Activated T-helper 9 cell treated with anti-CD3 and anti-CD28 coated beads, Interleukin-2, amount 50 U/mL, for 16 hours (primary cell): ENCODE results near the gene EPX.

Experiments used
- DNase-seq: peaks from one replicate; pipeline ENCODE4 v3.0.0-alpha.2; 2020; ENCODE audit warnings: low read depth

The EPX gene

GRCh38 chr17:58227733-58228132, 35.2 kb downstream of the EPX start:
- no peak for DNase-seq

GRCh38 chr17:58228679-58229078, 36.2 kb downstream of the EPX start:
- DNase-seq = no peak

DNA sequence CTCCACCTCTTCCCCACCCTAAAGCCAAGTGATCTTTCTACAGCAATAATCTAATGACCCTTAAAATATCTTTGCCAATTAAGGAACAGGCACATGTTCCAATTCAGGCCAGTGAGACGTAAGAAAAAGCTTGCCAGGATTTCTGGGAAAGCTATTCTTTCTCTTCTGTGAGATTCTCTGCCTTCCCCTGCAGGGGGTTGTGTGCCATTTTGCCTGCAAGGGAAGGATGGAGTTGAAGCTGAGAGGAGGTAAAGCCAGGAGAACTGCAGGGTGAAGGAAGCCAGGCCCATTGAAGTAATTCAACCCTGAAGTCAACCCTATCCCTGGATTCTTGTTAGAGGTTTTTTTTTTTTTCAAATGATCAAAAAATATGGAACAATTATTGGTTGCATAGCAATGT, 36.9 kb downstream of the EPX start:
- DNase-seq = no peak

- no peak for DNase-seq
Measured at GRCh38 chr17:58229881-58230280, 37.4 kb downstream of the EPX start.

DNA sequence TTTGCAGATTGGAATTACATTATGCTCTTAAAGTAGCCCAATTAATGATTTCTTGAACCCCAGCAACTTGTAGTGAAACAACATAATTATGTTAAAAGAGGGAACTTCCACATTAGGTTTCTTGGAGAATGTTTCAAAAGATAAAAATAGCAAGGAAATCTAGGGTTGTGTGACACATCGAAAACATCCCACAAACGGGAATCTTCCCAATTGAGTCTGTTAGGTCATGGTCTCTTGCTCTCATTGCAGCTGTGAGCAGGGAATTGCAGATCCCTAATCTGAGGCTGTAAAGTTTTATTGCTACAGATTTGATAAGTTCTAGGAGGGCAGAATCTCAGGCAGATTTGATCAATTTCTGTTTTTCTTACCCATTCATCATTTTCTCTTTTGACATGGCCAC, 39.1 kb downstream of the EPX start:
- no peak for DNase-seq

DNA sequence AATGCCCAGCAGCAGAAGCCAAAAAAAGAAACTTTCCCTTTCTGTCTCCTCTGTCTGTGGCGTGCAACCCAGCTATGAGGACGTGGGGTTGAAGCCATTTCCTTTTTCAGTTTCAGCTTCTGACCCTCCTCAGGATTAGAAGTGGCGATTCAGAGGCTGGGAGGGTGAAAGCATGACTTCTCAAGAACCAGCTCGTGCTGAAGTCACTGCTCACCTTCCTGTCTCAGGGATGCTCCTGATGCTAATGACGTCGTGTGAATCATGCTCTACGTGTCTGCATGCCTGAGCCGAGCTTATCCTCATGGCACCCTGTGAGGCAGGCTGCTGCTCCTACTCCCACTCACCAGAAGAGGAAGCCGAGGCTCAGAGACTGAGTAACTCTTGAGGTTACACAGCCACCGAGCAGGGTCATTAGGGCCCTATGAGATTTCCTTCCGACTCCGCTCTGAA, 40.2 kb downstream of the EPX start:
- DNase-seq = no peak

GRCh38 chr17:58233543-58233942, 41.0 kb downstream of the EPX start:
- DNase-seq = no peak

- no peak for DNase-seq
Measured at GRCh38 chr17:58234512-58234911, 42.0 kb downstream of the EPX start.

DNA sequence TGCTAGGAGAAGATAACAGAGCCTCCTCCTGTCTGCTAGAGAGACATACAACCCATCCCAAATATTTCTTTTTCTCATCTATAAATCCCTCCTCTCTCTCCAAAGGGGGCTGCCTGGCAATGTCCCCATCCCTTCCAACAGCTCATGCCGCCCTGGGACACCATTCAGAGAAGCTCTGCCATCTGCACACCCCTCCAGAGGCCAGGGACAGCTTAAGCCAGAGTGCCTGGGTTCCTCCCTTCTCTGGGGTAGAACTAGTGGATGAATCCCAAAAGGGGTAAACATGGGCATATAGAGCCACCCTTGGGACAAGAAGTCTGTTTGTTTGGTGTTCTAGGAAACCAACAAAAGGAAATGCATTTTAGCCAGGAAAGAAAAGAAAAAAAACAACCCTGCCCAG, 43.3 kb downstream of the EPX start:
- DNase-seq = no peak

DNA sequence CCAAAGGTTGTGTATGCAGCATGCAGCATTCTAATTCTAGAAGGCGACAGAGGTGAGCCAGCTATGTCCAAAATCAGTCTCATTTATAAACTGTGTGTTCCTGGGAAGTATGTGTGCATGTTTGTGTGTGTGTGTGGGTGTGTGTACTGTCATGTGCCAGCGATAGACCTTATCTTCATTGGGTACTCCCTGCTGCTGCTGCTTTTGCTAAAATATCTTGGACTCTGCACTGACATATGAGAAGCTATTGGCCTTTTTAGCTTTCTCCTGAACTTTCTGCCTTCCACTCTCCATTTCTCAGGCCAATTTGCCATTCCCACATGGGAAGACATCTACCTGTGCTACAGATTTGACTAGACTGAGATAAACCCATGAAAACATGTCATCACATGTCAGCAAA, 43.9 kb downstream of the EPX start:
- DNase-seq = no peak

- no peak for DNase-seq
Measured at GRCh38 chr17:58238147-58238634, 45.7 kb downstream of the EPX start, which contains the start of gene LPO. LPO (plus strand) TSS chr17:58238584; CDS start chr17:58242980, 4,396 bp downstream.

GRCh38 chr17:58239987-58240386, 47.5 kb downstream of the EPX start:
- DNase-seq = no peak

DNA sequence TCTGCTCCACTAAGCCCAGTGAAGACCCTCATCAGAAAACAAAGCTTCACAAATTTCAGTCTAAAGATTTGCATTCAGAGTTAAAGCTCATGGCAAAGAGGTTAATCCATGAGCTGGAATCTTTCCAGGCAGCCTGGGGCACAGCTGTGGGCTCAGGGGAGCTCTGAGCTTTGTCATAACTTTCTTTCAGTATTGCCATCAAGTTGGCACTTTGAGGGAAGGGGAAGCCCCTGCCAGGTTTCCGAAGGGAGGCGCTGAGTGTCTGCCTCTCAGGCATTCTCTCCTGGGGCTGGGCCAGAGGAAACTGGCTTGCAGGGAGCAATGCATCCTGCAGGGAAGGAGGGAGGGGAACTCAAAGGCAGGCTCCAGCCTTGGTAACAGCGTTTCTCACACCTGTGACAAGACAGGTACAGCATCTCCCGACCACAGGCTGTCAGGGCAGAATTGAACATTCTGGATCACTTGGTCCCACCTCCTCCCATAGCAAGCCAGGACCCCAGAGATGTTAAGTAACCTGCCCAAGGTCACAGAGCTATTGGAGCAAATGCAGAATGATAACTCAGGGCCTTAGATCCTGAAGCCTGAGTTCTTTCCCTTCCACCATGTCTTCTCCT, 49.8 kb downstream of the EPX start:
- no peak for DNase-seq

- no peak for DNase-seq
Measured at GRCh38 chr17:58244963-58245362, 52.4 kb downstream of the EPX start.

DNA sequence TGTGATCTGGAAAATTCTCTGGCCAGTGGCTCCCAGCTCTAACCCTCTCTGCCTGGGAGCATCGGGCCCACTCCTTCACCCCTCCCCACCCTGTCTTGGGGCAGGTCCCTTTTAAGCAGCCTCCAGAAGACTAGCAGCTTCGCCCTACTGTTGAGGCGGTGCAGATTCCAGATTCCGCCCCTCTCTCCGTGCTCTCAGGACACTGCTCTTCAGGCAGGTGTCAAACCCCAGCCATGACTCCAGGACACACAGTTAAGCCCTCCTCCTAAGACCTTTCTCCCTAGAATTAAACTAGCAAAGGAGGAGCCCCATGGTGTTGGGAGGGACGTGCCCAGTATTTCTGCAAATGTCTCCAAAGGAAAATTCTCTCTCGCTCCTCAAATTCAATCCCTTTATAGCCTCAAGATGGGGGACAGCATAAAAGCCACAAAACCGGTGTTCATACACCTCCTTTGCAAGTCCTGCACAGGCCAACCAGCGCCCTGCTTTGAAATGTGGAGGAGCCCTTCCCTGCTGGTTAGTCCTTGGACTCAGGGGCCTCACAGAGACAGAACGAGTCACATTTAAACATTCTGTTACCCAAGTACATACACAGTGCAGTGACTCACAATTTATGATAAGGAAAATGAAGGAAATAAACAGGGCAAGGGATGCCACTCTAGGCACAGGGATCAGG, 53.0 kb downstream of the EPX start:
- DNase-seq = no peak

DNA sequence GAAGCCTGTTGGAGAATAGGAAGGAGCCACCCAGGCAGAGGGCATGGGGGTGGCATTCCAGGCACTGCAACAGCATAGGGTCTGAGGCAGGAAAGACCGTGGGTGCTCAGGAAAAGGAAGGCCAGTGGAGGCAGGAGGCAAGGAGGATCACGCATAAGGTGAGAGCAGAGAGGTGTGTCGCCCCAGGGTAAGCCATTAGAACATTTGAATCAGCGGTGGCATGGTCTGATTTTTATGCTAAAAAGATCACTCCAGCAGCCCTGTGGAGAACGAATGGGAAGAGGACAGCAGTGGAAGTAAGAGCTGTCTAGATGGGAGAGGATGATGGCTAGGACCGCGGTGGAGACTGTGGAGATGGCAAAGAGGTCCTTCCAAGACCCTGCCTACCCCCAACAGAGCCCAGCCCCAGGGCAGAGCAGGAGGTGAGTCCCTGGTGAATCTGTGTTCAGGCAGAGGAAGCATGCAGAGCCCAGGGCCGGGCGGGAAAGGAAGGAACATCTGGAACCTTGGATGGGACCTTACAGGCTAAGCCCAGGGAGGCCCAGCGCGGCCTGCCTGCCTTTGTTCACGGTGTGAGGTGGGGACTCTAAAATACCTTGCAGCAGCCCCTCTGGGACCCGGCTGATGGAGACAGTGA, 53.7 kb downstream of the EPX start:
- DNase-seq = no peak

DNA sequence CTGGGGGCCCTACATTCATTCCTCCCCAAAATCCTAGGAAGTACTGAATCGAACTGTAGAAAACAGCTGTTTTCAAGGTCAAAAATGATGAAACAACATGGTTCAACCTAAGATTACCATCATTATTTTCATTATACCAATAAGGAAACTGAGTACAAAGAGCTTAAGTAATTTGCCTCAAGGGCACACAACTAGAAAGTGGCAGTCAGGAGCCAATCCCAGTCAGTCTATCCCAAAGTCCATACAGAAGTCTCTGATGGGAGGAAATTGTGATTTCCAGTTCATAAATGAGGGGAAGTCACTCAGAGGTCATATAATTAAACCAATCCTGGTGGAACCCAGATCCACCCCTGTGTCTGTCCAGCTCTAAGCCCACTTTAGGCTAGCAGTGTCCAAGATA, 54.3 kb downstream of the EPX start:
- no peak for DNase-seq

- DNase-seq = no peak
Measured at GRCh38 chr17:58247511-58248363, 55.2 kb downstream of the EPX start.

DNA sequence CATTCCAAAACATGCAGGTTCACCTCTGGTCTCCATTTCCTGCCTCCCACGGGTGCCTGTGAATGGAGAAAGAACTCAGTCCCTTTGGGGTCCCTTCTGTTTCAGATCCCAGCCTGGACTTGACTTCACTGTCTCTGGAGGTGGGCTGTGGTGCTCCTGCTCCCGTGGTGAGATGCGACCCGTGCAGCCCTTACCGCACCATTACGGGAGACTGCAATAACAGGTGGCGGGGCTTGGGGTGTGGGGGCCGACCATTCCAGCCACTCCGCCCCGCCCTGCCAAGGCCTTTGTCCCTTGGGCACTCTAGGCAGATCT, 56.4 kb downstream of the EPX start:
- DNase-seq = no peak

- DNase-seq = peak; percentile 65
Measured at GRCh38 chr17:58249270-58250133, 57.0 kb downstream of the EPX start.

- no peak for DNase-seq
Measured at GRCh38 chr17:58250344-58251011, 58.0 kb downstream of the EPX start.
